Measurements from ENCODE around the gene CAMK4. TPM values are rescaled to one million over a fixed set of nuclear protein-coding genes. Genes with fewer than 3 reads are reported as not detected.
A peak's percentile ranks its signal among the peaks of the same experiment; 100 is the strongest.

Gene CAMK4
- total RNA-seq, 1 experiment from 2014 or later, result 6.3 TPM

DNA sequence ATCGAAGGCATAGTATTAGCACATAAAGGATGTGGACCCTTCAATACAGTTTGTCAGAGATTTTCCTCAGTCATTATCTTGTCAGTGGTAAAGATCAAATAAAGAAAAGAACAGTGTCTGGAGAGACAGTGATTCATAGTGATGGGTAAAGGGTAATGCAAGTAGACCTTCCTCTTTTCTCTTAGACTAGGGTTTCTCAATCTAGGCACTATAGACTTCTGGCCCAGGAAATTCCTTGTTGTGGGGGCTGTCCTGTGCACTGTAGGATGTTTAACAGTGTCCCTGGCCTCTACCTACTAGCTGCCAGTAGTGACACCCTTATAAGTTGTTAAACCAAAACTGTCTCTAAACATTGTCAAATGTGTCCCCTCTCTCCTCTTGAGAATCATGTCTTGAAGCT is 6.9 kb downstream of the CAMK4 start:
- Histone ChIP-seq H3K18ac (ENCODE audit: insufficient read length, low read depth, low read length) (no peak overlapping the region), H3K4me1 (ENCODE audit: insufficient read depth, low read length) (no peaks in the 10 kb centered on the region), H3K79me1 (ENCODE audit: insufficient read depth, low read depth, low read length, poor library complexity, severe bottlenecking) (no peaks in the 10 kb centered on the region), H2AK5ac (ENCODE audit: insufficient read length, low read length) (no peak overlapping the region), H3K4ac (ENCODE audit: low read depth, low read length) (no peak overlapping the region), H4K8ac (replicated peaks; ENCODE audit: insufficient read length, low read depth, low read length) (no peak overlapping the region), H3K79me2 (ENCODE audit: insufficient read depth, low read length) (no peaks in the 10 kb centered on the region), H3K23me2 (ENCODE audit: insufficient read length, low read depth, low read length, poor library complexity, severe bottlenecking) (no peaks in the 10 kb centered on the region), H3K23ac (ENCODE audit: insufficient read length, low read depth, low read length) (no peak overlapping the region), H4K5ac (ENCODE audit: insufficient read length, low read depth, low read length) (no peak overlapping the region), H2BK20ac (ENCODE audit: low read depth, low read length, poor library complexity, severe bottlenecking) (no peak overlapping the region), H3K4me2 (ENCODE audit: insufficient read depth, insufficient read length, low read length) (no peak overlapping the region), H3K56ac (ENCODE audit: insufficient read length, low read depth, low read length) (no peak overlapping the region), H2BK5ac (ENCODE audit: insufficient read length, low read length) (no peak overlapping the region), H2AFZ (ENCODE audit: low read length) (no peak overlapping the region), H3K9ac (ENCODE audit: extremely low read depth, insufficient read length, low read length) (no peak overlapping the region), H4K91ac (ENCODE audit: insufficient read length, low read depth, low read length) (no peak overlapping the region), H3K27me3 (ENCODE audit: insufficient read depth, low read length) (no peaks in the 10 kb centered on the region), H4K20me1 (ENCODE audit: control insufficient read depth, insufficient read depth, insufficient read length) (no peaks in the 10 kb centered on the region), H3K27ac (ENCODE audit: insufficient read length, low read depth, low read length) (no peak overlapping the region), H2BK12ac (ENCODE audit: insufficient read length, low read depth, low read length) (no peak overlapping the region), H2BK120ac (ENCODE audit: low read depth, low read length, poor library complexity, severe bottlenecking) (no peak overlapping the region), H3T11ph (ENCODE audit: low read length) (no peak overlapping the region), H3K9me3 (ENCODE audit: control insufficient read depth, low read depth, low read length) (no peaks in the 10 kb centered on the region), H3K14ac (ENCODE audit: insufficient read depth, low read length) (no peak overlapping the region), H2BK15ac (ENCODE audit: low read depth, low read length) (no peak overlapping the region)
- DNase-seq, result no peak
- no peak overlapping the region for H3K4me3 Mint-ChIP-seq
- TF ChIP-seq, protein P1, sequence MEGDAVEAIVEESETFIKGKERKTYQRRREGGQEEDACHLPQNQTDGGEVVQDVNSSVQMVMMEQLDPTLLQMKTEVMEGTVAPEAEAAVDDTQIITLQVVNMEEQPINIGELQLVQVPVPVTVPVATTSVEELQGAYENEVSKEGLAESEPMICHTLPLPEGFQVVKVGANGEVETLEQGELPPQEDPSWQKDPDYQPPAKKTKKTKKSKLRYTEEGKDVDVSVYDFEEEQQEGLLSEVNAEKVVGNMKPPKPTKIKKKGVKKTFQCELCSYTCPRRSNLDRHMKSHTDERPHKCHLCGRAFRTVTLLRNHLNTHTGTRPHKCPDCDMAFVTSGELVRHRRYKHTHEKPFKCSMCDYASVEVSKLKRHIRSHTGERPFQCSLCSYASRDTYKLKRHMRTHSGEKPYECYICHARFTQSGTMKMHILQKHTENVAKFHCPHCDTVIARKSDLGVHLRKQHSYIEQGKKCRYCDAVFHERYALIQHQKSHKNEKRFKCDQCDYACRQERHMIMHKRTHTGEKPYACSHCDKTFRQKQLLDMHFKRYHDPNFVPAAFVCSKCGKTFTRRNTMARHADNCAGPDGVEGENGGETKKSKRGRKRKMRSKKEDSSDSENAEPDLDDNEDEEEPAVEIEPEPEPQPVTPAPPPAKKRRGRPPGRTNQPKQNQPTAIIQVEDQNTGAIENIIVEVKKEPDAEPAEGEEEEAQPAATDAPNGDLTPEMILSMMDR (conservative IDR thresholded peaks at IDR 0.05), result no peak
- 0 out of 7 replicates have a peak overlapping the region, but pooled peaks of 1 of the 3 experiments have one; percentile 44 for H3K27ac Mint-ChIP-seq
- H3K4me1 Mint-ChIP-seq, result peaks cover 0 to 7% of the 10 kb centered on the region in 2 experiments; a peak in 2 of 4 replicates
- no peaks in the 10 kb centered on the region for H3K9me3 Mint-ChIP-seq
- no peaks in the 10 kb centered on the region for H3K36me3 Mint-ChIP-seq (ENCODE audit: insufficient read depth in 1 of 3, low read depth in 3 of 3)
- WGBS (ENCODE audit: extremely low coverage, insufficient read length, low lambda C conversion rate), result no CpG with 5 or more reads among the region's 1 CpG
- H3K27me3 Mint-ChIP-seq (ENCODE audit: low read depth), result peaks cover 8% of the 10 kb centered on the region
